ENCODE measurements around the gene NAT8L.

- TF ChIP-seq CTCF (optimal IDR thresholded peaks at IDR 0.05 in 1 of 3, IDR thresholded peaks at IDR 0.05 in 1 of 3, conservative IDR thresholded peaks at IDR 0.05 in 1 of 3; ENCODE audit: extremely low read depth in 1 of 3, insufficient read depth in 2 of 3, low read length in 3 of 3) (no peak), EZH2 (IDR thresholded peaks at IDR 0.05; ENCODE audit: low read length) (no peak)
Observed at GRCh38 chr4:2011583-2011982, 47.5 kb upstream of the NAT8L start.

Data from keratinocyte (primary cell).